ENCODE results near the gene NKIRAS1.

Gene NKIRAS1

GRCh38 chr3:23944007-23944783 lies 27.4 kb upstream of the NKIRAS1 start:
- no peak for TF ChIP-seq TAF1 (IDR thresholded peaks at IDR 0.05; ENCODE audit: low read depth, low read length)
- no peak for TF ChIP-seq POLR2AphosphoS5 (IDR thresholded peaks at IDR 0.05; ENCODE audit: low read depth, low read length)
- no peak for TF ChIP-seq POLR2A (IDR thresholded peaks at IDR 0.05; ENCODE audit: low read depth, low read length)
- no peak for TF ChIP-seq POU2F2 (IDR thresholded peaks at IDR 0.05; ENCODE audit: low read depth, low read length)
- TF ChIP-seq PAX5 (IDR thresholded peaks at IDR 0.05; ENCODE audit: insufficient read depth, low read length, severe bottlenecking), result no peak
- TF ChIP-seq SPI1 (IDR thresholded peaks at IDR 0.05; ENCODE audit: low read depth, low read length), result no peak
- no peak for DNase-seq (ENCODE audit: insufficient read length, low spot score)
- no peak for FAIRE-seq

- no peak for FAIRE-seq
- no peak for DNase-seq (ENCODE audit: insufficient read length, low spot score)
- TF ChIP-seq PAX5 (IDR thresholded peaks at IDR 0.05; ENCODE audit: insufficient read depth, low read length, severe bottlenecking) (no peak), POLR2AphosphoS5 (IDR thresholded peaks at IDR 0.05; ENCODE audit: low read depth, low read length) (no peak), POU2F2 (IDR thresholded peaks at IDR 0.05; ENCODE audit: low read depth, low read length) (no peak), TAF1 (IDR thresholded peaks at IDR 0.05; ENCODE audit: low read depth, low read length) (no peak), SPI1 (IDR thresholded peaks at IDR 0.05; ENCODE audit: low read depth, low read length) (no peak), POLR2A (IDR thresholded peaks at IDR 0.05; ENCODE audit: low read depth, low read length) (no peak)
Observed at GRCh38 chr3:23942546-23942945, 25.8 kb upstream of the NKIRAS1 start.

GRCh38 chr3:23941440-23941839 lies 24.6 kb upstream of the NKIRAS1 start:
- DNase-seq (ENCODE audit: insufficient read length, low spot score) (no peak), FAIRE-seq (no peak)
- TF ChIP-seq TAF1 (IDR thresholded peaks at IDR 0.05; ENCODE audit: low read depth, low read length), result no peak
- no peak for TF ChIP-seq POU2F2 (IDR thresholded peaks at IDR 0.05; ENCODE audit: low read depth, low read length)
- TF ChIP-seq POLR2A (IDR thresholded peaks at IDR 0.05; ENCODE audit: low read depth, low read length), result no peak
- no peak for TF ChIP-seq SPI1 (IDR thresholded peaks at IDR 0.05; ENCODE audit: low read depth, low read length)
- no peak for TF ChIP-seq POLR2AphosphoS5 (IDR thresholded peaks at IDR 0.05; ENCODE audit: low read depth, low read length)
- TF ChIP-seq PAX5 (IDR thresholded peaks at IDR 0.05; ENCODE audit: insufficient read depth, low read length, severe bottlenecking), result no peak

GRCh38 chr3:23940775-23941174 lies 24.0 kb upstream of the NKIRAS1 start:
- TF ChIP-seq POLR2AphosphoS5 (IDR thresholded peaks at IDR 0.05; ENCODE audit: low read depth, low read length) (no peak), POU2F2 (IDR thresholded peaks at IDR 0.05; ENCODE audit: low read depth, low read length) (no peak), SPI1 (IDR thresholded peaks at IDR 0.05; ENCODE audit: low read depth, low read length) (no peak), PAX5 (IDR thresholded peaks at IDR 0.05; ENCODE audit: insufficient read depth, low read length, severe bottlenecking) (no peak), POLR2A (IDR thresholded peaks at IDR 0.05; ENCODE audit: low read depth, low read length) (no peak), TAF1 (IDR thresholded peaks at IDR 0.05; ENCODE audit: low read depth, low read length) (no peak)
- DNase-seq (ENCODE audit: insufficient read length, low spot score), result no peak
- FAIRE-seq, result no peak

- no peak for TF ChIP-seq POU2F2 (IDR thresholded peaks at IDR 0.05; ENCODE audit: low read depth, low read length)
- no peak for TF ChIP-seq POLR2AphosphoS5 (IDR thresholded peaks at IDR 0.05; ENCODE audit: low read depth, low read length)
- FAIRE-seq, result no peak
- DNase-seq (ENCODE audit: insufficient read length, low spot score), result no peak
Observed at GRCh38 chr3:23938688-23939087, 21.9 kb upstream of the NKIRAS1 start.

GRCh38 chr3:23937296-23937695 lies 20.5 kb upstream of the NKIRAS1 start:
- TF ChIP-seq POU2F2 (IDR thresholded peaks at IDR 0.05; ENCODE audit: low read depth, low read length), result no peak
- TF ChIP-seq POLR2A (IDR thresholded peaks at IDR 0.05; ENCODE audit: low read depth, low read length), result no peak
- no peak for TF ChIP-seq SPI1 (IDR thresholded peaks at IDR 0.05; ENCODE audit: low read depth, low read length)
- DNase-seq (ENCODE audit: insufficient read length, low spot score), result no peak
- FAIRE-seq, result no peak

- no peak for DNase-seq (ENCODE audit: insufficient read length, low spot score)
- no peak for FAIRE-seq
- TF ChIP-seq SPI1 (IDR thresholded peaks at IDR 0.05; ENCODE audit: low read depth, low read length), result no peak
- TF ChIP-seq PAX5 (IDR thresholded peaks at IDR 0.05; ENCODE audit: insufficient read depth, low read length, severe bottlenecking), result no peak
- TF ChIP-seq POU2F2 (IDR thresholded peaks at IDR 0.05; ENCODE audit: low read depth, low read length), result no peak
- no peak for TF ChIP-seq POLR2A (IDR thresholded peaks at IDR 0.05; ENCODE audit: low read depth, low read length)
- no peak for TF ChIP-seq TAF1 (IDR thresholded peaks at IDR 0.05; ENCODE audit: low read depth, low read length)
- TF ChIP-seq POLR2AphosphoS5 (IDR thresholded peaks at IDR 0.05; ENCODE audit: low read depth, low read length), result no peak
Observed at GRCh38 chr3:23934253-23934652, 17.5 kb upstream of the NKIRAS1 start.

GRCh38 chr3:23932571-23932970 lies 15.8 kb upstream of the NKIRAS1 start:
- DNase-seq (ENCODE audit: insufficient read length, low spot score), result no peak
- TF ChIP-seq TAF1 (IDR thresholded peaks at IDR 0.05; ENCODE audit: low read depth, low read length) (no peak), SPI1 (IDR thresholded peaks at IDR 0.05; ENCODE audit: low read depth, low read length) (no peak), POLR2A (IDR thresholded peaks at IDR 0.05; ENCODE audit: low read depth, low read length) (no peak), POU2F2 (IDR thresholded peaks at IDR 0.05; ENCODE audit: low read depth, low read length) (no peak), POLR2AphosphoS5 (IDR thresholded peaks at IDR 0.05; ENCODE audit: low read depth, low read length) (no peak), PAX5 (IDR thresholded peaks at IDR 0.05; ENCODE audit: insufficient read depth, low read length, severe bottlenecking) (no peak)
- no peak for FAIRE-seq

- peak; percentile 16 for FAIRE-seq
- DNase-seq (ENCODE audit: insufficient read length, low spot score), result no peak
- TF ChIP-seq POLR2A (IDR thresholded peaks at IDR 0.05; ENCODE audit: low read depth, low read length) (no peak), POU2F2 (IDR thresholded peaks at IDR 0.05; ENCODE audit: low read depth, low read length) (no peak), TAF1 (IDR thresholded peaks at IDR 0.05; ENCODE audit: low read depth, low read length) (no peak), POLR2AphosphoS5 (IDR thresholded peaks at IDR 0.05; ENCODE audit: low read depth, low read length) (no peak), SPI1 (IDR thresholded peaks at IDR 0.05; ENCODE audit: low read depth, low read length) (no peak), PAX5 (IDR thresholded peaks at IDR 0.05; ENCODE audit: insufficient read depth, low read length, severe bottlenecking) (no peak)
Observed at GRCh38 chr3:23931597-23931996, 14.8 kb upstream of the NKIRAS1 start.

- no peak for FAIRE-seq
- no peak for DNase-seq (ENCODE audit: insufficient read length, low spot score)
- TF ChIP-seq SPI1 (IDR thresholded peaks at IDR 0.05; ENCODE audit: low read depth, low read length) (no peak), POLR2AphosphoS5 (IDR thresholded peaks at IDR 0.05; ENCODE audit: low read depth, low read length) (no peak), POLR2A (IDR thresholded peaks at IDR 0.05; ENCODE audit: low read depth, low read length) (no peak), PAX5 (IDR thresholded peaks at IDR 0.05; ENCODE audit: insufficient read depth, low read length, severe bottlenecking) (no peak), TAF1 (IDR thresholded peaks at IDR 0.05; ENCODE audit: low read depth, low read length) (no peak), POU2F2 (IDR thresholded peaks at IDR 0.05; ENCODE audit: low read depth, low read length) (no peak)
Observed at GRCh38 chr3:23928524-23928923, 11.7 kb upstream of the NKIRAS1 start.
